HG02623 (cell line): ENCODE data around the gene SRSF9.

Experiments used
- ATAC-seq: cut with Tn5 transposase; IDR thresholded peaks from one replicate; pipeline ENCODE4 v1.9.1; 2021; ENCODE audit warnings: moderate library complexity; ENCODE audit not compliant: unreplicated experiment

Gene SRSF9

DNA sequence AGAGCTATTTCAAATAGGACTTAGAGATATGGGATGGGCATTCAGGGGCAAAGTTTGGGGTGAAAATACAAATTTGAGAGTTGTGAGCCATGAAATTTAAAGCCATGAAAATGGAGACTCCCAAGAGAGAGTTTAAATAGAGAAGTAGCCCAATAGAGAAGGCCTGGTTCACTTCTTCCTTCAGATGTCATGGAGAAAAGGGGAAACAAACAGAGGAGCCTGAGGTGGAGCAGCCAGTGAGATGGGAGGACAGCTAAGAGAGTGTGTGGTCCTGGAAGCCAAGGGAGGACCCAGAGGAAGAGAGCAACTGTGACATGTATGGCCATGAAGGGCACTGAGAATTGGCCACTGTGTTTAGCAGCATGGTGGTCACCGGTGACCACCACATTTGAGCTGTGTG lies 14.1 kb upstream of the SRSF9 start:
- no peak for ATAC-seq

DNA sequence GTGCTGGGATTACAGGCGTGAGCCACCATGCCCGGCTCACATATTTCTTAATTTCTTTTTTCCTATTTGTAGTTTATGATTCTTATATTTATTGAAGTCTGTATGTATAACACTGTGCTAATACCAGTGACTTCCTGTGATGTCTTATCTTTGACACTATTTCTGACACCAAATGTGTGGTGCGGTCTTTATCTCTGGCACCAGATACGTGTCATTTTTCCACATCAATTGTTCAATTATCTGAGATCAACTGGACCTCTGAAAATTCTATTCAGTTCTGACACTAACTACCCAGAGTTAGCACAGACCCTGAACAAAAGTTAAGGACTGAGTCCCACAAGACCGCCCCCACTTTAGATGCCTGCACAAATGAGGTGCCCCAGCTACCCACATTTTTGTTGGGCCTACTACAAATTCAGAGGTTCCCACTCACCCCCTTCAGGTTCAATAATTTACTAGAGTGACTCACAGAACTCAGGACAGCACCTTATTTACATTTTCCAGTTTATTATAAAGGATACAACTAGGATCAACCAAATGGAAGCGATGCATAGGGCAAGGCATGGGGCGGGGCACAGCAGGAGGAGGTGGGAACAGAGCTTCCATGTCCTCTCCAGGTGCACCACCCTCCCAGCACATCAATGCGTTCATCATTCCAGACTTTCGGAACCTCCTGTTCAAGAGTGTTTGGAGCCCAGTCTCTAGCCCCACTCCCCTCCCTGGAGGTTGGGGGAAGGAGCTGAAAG lies 11.6 kb upstream of the SRSF9 start:
- no peak for ATAC-seq

DNA sequence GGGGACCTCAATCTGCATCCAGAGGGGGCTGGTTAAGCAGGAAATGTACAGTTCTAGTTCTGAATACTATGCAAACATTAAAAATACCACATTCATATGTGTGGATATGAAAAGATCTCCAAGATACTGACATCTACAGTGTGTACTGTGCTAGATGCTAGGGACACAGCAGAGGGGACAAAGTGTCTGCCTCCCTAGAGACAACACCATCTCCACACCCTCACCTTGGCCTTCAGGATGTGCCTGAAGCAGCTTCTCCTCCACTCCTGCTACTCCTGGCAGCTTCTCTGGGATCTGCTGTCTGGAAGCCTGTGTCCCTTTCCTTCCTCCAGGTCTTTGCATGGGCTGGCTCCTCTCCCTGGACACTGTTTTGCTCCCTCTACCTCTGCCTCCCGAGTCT lies 10.7 kb upstream of the SRSF9 start:
- no peak for ATAC-seq

DNA sequence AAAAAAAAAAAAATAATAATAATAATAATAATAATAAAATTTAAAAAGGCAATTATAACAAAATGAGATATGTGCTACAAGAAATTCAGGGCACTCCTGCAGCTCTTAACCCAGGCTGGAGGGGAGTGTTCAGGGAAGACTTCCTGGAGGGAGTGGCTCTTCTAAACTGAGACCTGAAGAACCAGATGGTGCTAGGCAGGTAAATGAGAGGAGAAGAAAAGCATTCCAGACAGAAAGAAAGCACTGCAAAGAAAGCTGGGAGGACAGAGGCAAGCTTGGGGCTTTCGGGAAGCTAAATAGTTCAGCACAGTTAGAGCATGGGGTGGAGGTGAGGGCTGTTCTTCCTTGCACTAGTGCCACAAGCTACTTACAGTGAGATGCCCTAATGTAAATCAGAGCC lies 9.9 kb upstream of the SRSF9 start:
- ATAC-seq = no peak

DNA sequence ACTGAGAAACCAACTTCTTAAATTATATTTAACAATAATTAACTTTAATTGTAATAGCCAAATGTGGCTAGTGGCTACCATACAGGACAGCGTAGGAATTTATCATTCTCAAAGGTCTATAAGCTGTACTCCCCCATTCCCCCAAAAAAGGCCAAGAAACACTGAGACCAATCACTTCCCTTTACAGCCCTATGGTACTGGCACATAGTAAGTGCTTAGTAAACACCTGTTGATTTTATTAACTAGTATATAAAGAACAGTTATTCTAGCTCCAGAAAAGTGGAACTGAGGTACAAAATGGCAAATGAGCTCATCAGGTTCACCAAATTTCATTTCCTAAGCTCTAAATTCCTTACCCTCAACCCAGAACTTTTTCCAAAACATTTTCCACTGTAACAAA lies 6.1 kb upstream of the SRSF9 start:
- no peak for ATAC-seq

DNA sequence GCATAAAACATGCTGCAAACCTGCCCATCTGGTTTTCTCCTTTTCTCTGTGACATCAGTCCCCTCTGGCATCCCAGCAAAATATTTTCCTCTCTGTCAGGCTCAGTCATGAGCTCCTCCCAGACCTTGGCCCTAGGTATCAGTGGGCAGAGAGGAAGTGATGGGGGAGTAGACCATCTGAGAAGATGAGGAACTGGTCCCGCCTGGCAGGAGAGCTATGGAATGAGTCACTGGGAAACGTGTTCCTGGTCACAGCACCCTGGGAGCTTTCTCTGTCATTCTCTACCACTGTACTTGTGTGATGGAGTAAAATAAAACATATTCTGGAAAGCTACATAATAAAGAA lies 5.0 kb upstream of the SRSF9 start:
- ATAC-seq = no peak

DNA sequence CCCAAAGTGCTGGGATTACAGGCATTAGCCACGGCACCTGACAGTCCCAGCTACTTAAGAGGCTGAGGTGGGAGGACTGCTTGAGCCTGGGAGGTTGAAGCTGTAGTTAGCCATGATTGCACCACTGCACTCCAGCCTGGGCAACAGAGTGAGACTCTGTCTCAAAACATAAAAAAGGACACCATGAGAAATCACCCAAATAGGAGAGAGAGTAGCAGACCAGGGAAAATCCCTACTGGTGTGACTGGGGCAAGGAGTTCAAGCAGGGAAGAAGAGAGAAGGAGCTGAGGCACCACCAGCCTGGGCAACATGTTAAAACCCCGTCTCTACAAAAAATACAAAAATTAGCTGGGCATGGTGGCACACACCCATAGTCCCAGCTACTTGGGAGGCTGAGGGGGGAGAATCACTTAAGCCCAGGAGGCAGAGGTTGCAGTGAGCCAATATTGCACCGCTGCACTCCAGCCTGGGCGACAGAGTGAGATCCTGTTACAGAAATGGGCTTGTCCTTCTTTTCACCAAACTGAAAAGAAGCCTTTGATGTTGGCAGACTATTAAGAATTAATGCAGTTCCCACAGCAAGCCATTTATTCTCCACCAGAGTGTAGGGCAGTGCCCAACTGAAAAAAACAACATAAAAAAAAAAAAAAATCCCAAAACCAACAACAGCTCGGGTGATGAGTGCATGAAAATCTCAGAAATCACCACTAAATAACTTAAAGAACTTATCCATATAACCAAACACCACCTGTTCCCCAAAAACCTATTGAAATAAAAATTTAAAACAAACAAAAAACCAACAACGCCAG lies 4.5 kb upstream of the SRSF9 start:
- ATAC-seq = no peak

DNA sequence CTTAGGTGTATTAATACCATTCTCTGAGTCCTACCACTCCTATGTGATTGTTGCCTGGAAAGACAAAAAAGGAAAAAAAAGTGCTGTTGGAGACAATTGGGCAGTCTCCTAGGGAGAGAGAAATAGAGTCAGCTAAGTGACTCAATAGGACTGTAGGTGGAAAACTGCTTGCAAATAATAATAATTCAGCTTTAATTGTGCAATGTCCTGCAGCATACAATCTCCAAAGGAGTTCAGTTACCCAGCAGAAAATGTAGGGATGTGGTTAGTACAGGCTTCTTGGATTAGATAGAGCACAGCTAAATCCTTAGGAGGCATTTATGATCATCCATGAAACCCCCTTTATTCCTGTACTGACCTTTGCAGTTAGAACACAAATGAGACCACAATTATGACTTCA lies 3.0 kb upstream of the SRSF9 start:
- no peak for ATAC-seq

DNA sequence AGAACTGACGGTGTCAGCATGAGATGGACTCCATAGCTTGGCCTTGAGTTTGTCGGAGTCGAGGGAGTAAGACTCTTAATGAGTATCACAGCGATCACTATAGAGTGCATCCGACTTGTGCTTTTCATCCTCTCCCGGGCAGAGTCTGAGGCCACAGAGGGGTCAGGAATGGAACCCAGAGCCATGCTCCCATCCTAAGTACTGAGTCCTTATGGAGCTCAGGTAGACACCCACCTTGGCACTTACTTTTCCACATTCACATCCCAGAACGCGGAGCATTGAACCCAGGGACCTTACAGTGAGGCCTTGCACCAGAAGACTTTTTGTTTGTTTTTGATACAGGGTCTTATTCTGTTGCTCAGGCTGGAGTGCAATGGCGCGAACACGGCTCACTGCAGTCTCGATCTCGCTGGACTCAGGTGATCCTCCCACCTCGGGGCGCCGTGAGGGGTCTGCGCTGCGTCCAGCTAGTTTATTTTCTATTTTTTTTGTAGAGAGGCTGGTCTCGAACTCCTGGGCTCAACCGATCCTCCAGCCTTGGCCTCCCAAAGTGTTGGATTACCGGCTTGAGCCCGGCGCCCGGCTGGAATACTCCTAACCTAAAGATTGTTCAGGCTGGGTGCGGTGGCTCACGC lies 719 bp upstream of the SRSF9 start:
- ATAC-seq = peak; percentile 5

DNA sequence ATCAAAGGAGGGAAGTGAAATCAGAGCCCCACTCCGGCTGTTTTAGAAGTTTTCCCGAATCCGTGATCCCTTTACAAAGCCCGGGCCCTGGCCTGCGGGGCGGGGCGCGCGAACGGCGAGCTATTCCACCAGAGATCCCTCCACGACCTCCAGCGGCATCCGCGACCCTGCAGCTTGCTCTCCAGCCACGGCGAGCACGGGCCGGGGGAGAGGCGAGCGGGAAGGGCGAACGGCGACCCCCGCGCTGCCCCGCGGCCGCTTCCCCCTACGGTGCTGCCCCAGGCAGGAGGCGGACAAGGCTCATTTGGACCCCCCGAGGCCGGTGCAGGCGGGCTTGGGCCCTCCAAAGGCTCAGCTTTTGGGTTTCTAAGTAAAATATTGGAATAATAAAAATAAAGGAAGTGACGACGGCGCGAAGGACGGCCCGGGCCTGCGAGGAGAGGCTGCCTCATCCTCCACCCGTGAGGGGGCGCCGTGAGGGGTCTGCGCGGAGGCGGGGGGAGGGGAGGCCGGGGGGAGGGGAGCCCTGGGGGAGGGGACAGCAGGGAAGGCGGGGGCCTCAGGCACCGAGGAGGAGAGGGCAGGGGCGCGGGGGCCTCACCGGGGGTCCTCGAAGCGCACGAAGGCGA lies 613 bp downstream of the SRSF9 start:
- peak; percentile 24 for ATAC-seq

DNA sequence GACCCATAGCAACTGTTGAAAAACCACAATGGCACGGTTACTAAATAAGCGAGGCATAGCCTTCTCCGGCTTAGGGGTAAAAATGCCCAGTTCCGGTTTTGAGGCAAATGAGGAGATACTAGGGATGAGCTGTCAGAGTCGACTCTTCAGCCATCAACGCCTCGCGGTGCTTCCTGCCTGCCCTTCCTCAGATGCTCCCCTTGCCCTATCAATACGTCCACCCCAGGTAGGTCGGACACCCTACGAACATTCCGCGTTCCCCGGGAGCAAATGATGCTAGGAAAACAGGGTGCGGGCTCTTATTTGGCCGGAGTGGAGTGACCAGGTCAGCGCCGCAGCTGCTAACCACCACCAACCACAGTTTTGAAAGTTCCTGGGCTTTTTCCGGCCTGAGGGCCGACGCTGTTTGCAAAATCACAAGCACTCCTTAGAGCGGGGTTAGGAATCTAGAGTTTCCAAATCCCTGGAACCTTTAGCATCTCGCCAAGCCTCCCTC lies 1.2 kb downstream of the SRSF9 start:
- ATAC-seq = no peak

DNA sequence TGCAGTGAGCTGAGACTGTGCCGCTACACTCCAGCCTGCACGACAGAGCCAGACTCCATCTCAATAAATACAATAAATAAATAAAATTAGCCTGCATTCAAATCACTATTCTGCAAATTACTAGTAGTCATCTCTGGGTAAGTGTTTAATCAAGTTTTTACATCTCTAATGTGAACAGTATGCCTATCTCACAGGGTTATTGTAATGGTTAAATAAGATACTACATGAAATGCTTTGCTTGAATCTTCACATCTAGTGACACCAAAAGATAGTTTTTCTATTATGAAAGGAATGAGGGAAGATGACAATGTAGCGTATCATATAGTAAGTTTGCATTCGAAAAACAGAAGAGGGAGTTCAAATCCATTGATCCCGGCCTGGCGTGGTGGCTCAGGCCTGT lies 2.1 kb downstream of the SRSF9 start:
- no peak for ATAC-seq

DNA sequence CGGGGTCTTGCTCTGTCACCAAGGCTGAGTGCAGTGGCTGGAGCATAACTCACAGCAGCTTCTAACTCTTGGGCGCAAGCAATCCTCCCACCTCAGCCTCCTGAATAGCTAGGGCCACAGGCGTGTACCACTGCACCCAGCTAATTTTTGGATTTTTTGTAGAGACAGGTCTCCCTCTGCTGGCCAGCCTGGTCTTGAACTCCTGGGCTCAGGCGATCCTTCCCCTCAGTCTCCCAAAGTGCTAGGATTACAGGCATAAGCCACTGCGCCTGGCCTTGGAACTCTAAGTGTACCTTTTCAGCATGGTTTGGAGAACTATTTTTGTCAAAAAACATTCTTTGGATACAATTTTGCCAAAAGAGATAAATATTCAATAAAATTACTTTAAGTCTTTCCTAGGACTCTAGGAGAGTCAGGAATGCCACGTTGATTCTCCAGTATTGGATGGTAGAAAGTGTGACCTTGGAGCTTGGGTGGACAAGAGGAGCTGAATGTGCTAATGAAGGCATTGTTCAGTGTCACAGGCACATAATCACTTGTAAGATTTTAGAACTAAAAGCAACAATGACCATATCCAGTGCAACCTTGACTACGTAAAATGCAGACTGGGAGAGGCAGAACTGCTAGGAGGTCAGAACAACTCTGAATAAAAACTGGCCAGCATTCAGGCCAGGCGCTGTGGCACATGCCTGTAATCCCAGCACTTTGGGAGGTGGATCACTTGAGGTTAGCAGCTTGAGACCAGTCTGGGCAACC lies 2.8 kb downstream of the SRSF9 start:
- no peak for ATAC-seq

DNA sequence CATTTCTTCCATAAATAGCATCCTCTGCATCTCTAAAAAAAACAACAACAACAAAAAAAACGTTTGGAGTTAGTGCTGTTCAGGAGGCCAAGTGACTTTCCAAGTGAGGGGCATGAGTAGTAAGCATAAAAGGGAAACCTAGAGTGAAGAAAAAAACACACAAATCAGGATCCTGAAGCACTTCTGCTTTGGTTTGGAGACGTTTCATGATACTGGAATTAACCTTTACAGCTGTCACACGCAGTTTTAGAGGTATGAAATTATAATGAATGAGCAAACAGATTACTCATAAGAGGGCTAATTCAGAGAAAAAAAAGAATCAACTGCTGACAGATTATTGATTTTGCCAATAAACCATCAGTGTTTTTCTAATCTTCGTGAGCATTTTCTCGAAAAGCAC lies 3.8 kb downstream of the SRSF9 start:
- no peak for ATAC-seq

DNA sequence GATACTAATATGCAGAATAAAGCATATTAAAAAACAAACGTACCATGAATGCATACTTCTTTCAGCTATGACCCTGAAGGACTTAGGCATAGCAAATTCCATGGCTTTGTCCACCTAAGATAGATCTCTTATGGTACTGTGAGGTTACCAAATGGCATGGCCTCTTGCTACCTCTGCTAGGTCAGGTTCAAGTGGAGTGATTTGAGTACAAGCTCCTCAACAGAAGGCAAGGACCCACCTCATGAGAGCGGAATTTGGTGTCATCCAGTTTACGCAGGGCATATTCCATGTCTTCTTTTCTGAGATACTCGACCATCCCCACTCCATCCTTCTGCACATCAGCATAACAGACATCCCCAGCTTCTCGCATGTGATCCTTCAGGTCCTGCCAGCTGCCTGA lies 5.8 kb downstream of the SRSF9 start:
- no peak for ATAC-seq

DNA sequence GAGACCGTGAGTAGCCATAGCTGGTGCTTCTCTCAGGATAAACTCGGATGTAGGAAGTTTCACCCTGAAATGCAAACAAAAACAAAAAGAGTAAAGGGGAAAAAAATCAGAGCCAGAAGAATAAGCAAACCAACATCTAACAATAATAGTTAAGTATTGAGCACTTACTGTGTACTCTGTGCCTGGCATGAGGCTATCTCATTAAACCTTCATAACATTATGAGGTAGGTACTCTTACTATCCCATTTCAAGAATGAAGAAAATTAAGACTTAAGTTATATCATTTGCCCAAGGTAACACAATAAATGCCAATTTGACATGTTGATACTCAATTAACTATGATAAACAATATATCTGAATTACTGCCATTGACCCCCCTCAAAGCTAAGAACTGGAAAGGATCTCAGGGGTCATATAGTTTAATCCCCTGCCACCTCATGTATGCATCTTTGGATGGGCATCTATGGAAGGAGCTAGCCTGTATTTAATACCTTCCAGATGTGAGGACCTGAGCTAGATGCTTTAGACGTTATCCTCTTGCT lies 7.4 kb downstream of the SRSF9 start:
- ATAC-seq = no peak

DNA sequence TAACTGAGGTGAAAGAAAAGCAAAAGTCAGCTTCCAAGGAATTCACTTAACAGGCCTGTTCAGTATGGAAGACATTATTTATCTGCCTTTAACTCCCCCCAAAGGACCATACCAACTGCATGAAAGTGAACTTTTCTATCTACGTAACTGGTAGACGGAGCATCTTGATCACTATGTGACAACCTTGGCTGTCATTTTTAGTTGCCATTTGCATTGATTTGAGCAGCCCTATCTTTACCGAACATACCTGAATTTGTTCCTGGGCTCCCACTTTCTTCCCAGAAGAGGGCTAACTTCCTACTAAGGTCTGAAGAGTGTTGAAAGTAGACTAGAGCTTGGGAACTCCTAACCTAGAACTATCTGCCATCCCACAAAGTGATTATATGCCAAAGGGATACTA lies 9.4 kb downstream of the SRSF9 start:
- no peak for ATAC-seq

DNA sequence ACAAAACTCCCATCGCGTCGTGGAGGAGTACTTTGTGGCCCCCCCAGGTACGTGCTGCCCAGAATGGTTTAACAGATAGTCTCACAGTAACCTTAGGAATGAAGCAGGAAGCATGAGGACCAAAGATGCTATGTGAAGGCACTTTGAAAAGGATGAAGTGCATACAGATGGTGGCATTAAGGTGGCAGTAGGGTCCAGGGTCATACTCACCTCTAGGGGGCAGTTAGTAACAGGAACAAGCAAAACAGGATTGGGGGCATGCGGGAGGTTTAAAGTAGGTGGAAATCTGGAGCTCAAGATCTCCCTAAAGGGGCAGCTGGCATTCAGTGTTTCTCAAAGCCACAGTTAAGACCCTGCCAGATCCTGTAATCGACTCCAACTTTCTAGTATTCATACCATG lies 12.4 kb downstream of the SRSF9 start:
- no peak for ATAC-seq

DNA sequence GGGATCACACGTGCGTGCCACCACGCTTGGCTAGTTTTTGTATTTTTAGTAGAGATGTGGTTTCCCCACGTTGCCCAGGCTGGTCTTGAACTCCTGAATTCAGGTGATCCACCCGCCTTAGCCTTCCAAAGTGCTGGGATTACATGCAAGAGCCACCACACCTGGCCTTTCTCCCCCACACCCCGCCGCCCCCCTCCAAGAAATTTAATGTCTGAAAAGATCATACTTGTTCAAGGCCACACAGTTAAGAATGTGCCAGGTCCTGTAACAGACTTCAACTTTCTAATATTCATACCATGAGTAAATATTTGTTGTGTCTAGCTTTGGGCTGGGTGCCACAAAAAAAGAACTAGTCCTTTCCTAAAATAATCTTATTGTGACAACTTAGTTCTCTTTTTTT lies 14.2 kb downstream of the SRSF9 start:
- no peak for ATAC-seq

DNA sequence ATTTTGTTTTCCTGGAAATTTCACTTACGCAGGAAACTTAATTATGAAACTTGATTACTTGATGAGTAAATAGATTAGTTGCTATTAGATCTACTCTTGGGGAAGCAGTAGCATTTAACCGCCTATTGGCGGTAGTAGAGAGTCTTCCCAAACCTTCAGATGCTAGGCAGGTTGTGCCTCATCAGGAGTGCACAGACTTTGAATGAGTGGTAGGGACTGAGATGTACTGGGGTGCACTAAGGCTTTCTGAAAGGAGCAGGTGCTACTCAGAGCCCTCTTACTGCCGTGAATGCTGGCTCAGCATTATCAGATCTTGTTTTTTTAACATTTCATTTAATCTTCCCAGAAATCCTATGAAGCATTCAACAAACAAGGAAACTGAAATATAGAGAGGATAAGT lies 15.6 kb downstream of the SRSF9 start:
- ATAC-seq = no peak
